ENCODE results near the gene PTGER2.

DNA sequence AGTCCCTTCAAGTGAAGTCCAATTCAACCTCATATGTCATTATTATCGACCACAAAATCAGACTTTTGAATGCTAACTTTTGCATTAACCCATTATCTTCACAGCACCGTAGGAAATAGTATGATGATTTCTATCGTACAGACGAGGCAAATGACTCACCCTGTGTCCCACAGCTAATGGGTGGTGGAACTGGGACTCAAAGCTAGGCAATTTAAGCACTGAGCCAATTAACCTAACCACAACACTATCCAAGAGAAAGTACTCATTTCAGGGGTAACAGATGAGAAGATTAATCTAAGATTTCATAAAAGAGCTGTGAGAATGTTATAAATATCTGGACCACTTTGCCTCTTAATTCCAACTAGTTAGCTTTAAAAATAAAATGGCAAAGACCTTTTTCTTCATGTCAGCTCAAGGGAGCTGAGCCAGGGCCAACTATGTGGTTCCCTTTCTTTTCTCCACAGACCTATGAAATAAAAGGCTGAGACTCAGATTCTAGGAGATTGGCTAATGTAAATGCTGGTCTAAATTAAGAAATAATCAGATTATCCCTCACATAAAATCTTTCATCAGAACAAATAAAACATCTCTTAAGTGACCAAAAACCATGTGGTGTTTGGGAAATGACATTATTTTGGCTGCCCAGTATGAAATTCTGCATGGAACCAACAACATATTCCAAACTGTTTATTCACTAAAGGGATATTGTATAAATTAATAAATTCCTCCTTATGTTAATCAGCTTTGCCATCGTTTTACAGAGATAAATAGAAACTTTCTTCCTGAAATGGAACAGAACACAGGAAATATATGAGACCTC, 4.9 kb downstream of the PTGER2 start:
- TF ChIP-seq CTCF (IDR thresholded peaks at IDR 0.05) (no peak), POLR2A (IDR thresholded peaks at IDR 0.05) (no peak), POLR2AphosphoS5 (IDR thresholded peaks at IDR 0.05) (no peak)
